ENCODE data around the gene CDON. TPM values are rescaled to one million over a fixed set of nuclear protein-coding genes. Genes with fewer than 3 reads are reported as not detected.

The CDON gene
- total RNA-seq, 4 donors from 2014 or later: 14.2 to 40.9 (median 29.1) TPM

GRCh38 chr11:125926682-125927081, 136.0 kb downstream of the CDON start:
- Histone ChIP-seq H3K4me3 (no peak overlapping the region), H3K27me3 (no peaks in the 10 kb centered on the region), H3K27ac (no peak overlapping the region), H3K4me1 (peaks cover 0 to 6% (median 0%) of the 10 kb centered on the region in 3 donors), H3K36me3 (no peaks in the 10 kb centered on the region), H3K9me3 (no peaks in the 10 kb centered on the region)
- no peak for ATAC-seq
- TF ChIP-seq EP300 (IDR thresholded peaks at IDR 0.05): no peak
- TF ChIP-seq CTCF (IDR thresholded peaks at IDR 0.05): no peak
- no peak for TF ChIP-seq POLR2A (IDR thresholded peaks at IDR 0.05)
- TF ChIP-seq POLR2AphosphoS5 (IDR thresholded peaks at IDR 0.05): no peak
- WGBS, 2 donors (ENCODE audit: low coverage in 1 of 2): 88 to 90% methylated on average over 6 to 11 of the region's 12 CpGs

GRCh38 chr11:125925804-125926203, 136.9 kb downstream of the CDON start:
- Histone ChIP-seq H3K9me3 (no peaks in the 10 kb centered on the region), H3K4me1 (no peaks in the 10 kb centered on the region), H3K27ac (no peak overlapping the region), H3K27me3 (peaks cover 2% of the 10 kb centered on the region), H3K4me3 (no peak overlapping the region), H3K36me3 (no peaks in the 10 kb centered on the region)
- WGBS, 2 donors (ENCODE audit: low coverage in 1 of 2): 74 to 80% methylated on average over 2 of the region's 3 CpGs
- TF ChIP-seq EP300 (IDR thresholded peaks at IDR 0.05) (no peak), CTCF (IDR thresholded peaks at IDR 0.05) (no peak), POLR2A (IDR thresholded peaks at IDR 0.05) (no peak), POLR2AphosphoS5 (IDR thresholded peaks at IDR 0.05) (no peak)
- no peak for ATAC-seq

GRCh38 chr11:125925247-125925740, 137.4 kb downstream of the CDON start:
- H3K27me3 ChIP-seq: peaks cover 7% of the 10 kb centered on the region

GRCh38 chr11:125924384-125925007, 138.2 kb downstream of the CDON start:
- WGBS, 2 donors (ENCODE audit: low coverage in 1 of 2): 88 to 92% methylated on average over 4 to 7 of the region's 9 CpGs
- no peaks in the 10 kb centered on the region for H3K4me1 ChIP-seq
- peaks cover 15% of the 10 kb centered on the region for H3K27me3 ChIP-seq
- H3K9me3 ChIP-seq: no peaks in the 10 kb centered on the region
- no peak overlapping the region for H3K4me3 ChIP-seq
- no peaks in the 10 kb centered on the region for H3K36me3 ChIP-seq
- TF ChIP-seq EP300 (IDR thresholded peaks at IDR 0.05) (no peak), CTCF (IDR thresholded peaks at IDR 0.05) (no peak), POLR2A (IDR thresholded peaks at IDR 0.05) (no peak), POLR2AphosphoS5 (IDR thresholded peaks at IDR 0.05) (no peak)
- no peak for ATAC-seq
- H3K27ac ChIP-seq: no peak overlapping the region

More at GRCh38 chr11:125925247-125925740, 137.4 kb downstream of the CDON start:
- no peak overlapping the region for H3K27ac ChIP-seq
- H3K4me3 ChIP-seq: no peak overlapping the region
- no peaks in the 10 kb centered on the region for H3K4me1 ChIP-seq
- no peak for ATAC-seq
- H3K9me3 ChIP-seq: no peaks in the 10 kb centered on the region
- WGBS, 2 donors (ENCODE audit: low coverage in 1 of 2): 58 to 70% methylated on average over 3 to 4 of the region's 6 CpGs
- no peaks in the 10 kb centered on the region for H3K36me3 ChIP-seq
- no peak for TF ChIP-seq POLR2A (IDR thresholded peaks at IDR 0.05)
- TF ChIP-seq EP300 (IDR thresholded peaks at IDR 0.05): no peak
- TF ChIP-seq CTCF (IDR thresholded peaks at IDR 0.05): no peak
- no peak for TF ChIP-seq POLR2AphosphoS5 (IDR thresholded peaks at IDR 0.05)

GRCh38 chr11:125923633-125924032, 139.0 kb downstream of the CDON start:
- Histone ChIP-seq H3K36me3 (no peaks in the 10 kb centered on the region), H3K27me3 (peaks cover 20% of the 10 kb centered on the region), H3K4me1 (no peaks in the 10 kb centered on the region), H3K4me3 (no peak overlapping the region), H3K9me3 (no peaks in the 10 kb centered on the region), H3K27ac (no peak overlapping the region)
- WGBS, 2 donors (ENCODE audit: low coverage in 1 of 2): 81 to 92% methylated on average over 6 to 8 of the region's 8 CpGs
- TF ChIP-seq EP300 (IDR thresholded peaks at IDR 0.05): no peak
- no peak for ATAC-seq
